Frontal cortex (tissue), 4 donors: Measurements from ENCODE around the gene PUSL1. TPM values are rescaled to one million over a fixed set of nuclear protein-coding genes. Genes with fewer than 3 reads are reported as not detected.

Experiments
- DNase-seq, 2 donors: peaks; one replicate each; pipeline ENCODE4 v3.0.0; 2012; ENCODE audit warnings: low spot score in 2 of 2
- FAIRE-seq: peaks from 2 replicates; lab custom pipeline; 2012; peaks lifted over from hg19 to GRCh38; lab: Jason Lieb, UNC
- total RNA-seq: library from RNA; depleted of rRNA; stranded (reverse); fragments of >200 nt; gene quantifications from one replicate; pipeline ENCODE4 v1.2.3, GENCODE V29; 2014
- donor health status: control.
- donor health status: control.
- donor health status: control.

The PUSL1 gene
- total RNA-seq, 1 donor from 2014 or later = 6.5 TPM

GRCh38 chr1:1333551-1334241 lies 25.3 kb downstream of the PUSL1 start:
- FAIRE-seq (no peak), DNase-seq (no peak)

- FAIRE-seq = no peak
- DNase-seq = no peak
Observed at GRCh38 chr1:1334835-1335234, 26.4 kb downstream of the PUSL1 start.

- FAIRE-seq = no peak
- DNase-seq = no peak
Observed at GRCh38 chr1:1335283-1335682, 26.9 kb downstream of the PUSL1 start.

- DNase-seq (no peak), FAIRE-seq (no peak)
Observed at GRCh38 chr1:1335792-1336248, 27.4 kb downstream of the PUSL1 start.

GRCh38 chr1:1336446-1336845 lies 28.0 kb downstream of the PUSL1 start:
- DNase-seq = no peak
- FAIRE-seq = no peak

GRCh38 chr1:1336931-1337792 lies 28.8 kb downstream of the PUSL1 start:
- no peak for FAIRE-seq

GRCh38 chr1:1337793-1338147 lies 29.4 kb downstream of the PUSL1 start:
- FAIRE-seq (no peak), DNase-seq (no peak)

More at GRCh38 chr1:1336931-1337792, 28.8 kb downstream of the PUSL1 start:
- no peak for DNase-seq

GRCh38 chr1:1338278-1338677 lies 29.9 kb downstream of the PUSL1 start:
- no peak for FAIRE-seq
- DNase-seq = no peak

GRCh38 chr1:1340185-1340584 lies 31.8 kb downstream of the PUSL1 start:
- no peak for FAIRE-seq
- no peak for DNase-seq

- DNase-seq (no peak), FAIRE-seq (no peak)
Observed at GRCh38 chr1:1340791-1341548, 32.6 kb downstream of the PUSL1 start.

- DNase-seq = no peak
- no peak for FAIRE-seq
Observed at GRCh38 chr1:1341549-1342021, 33.2 kb downstream of the PUSL1 start.

GRCh38 chr1:1342061-1342562 lies 33.7 kb downstream of the PUSL1 start:
- no peak for FAIRE-seq
- DNase-seq = no peak

GRCh38 chr1:1342584-1343115 lies 34.3 kb downstream of the PUSL1 start:
- FAIRE-seq (no peak), DNase-seq (no peak)

- DNase-seq = no peak
- no peak for FAIRE-seq
Observed at GRCh38 chr1:1343811-1344421, 35.5 kb downstream of the PUSL1 start.

- DNase-seq (no peak), FAIRE-seq (no peak)
Observed at GRCh38 chr1:1344655-1345361, 36.4 kb downstream of the PUSL1 start.

GRCh38 chr1:1345384-1345783 lies 37.0 kb downstream of the PUSL1 start:
- no peak for FAIRE-seq
- DNase-seq = no peak

- FAIRE-seq (no peak), DNase-seq (no peak)
Observed at GRCh38 chr1:1345860-1346500, 37.6 kb downstream of the PUSL1 start.

GRCh38 chr1:1346501-1346890 lies 38.1 kb downstream of the PUSL1 start:
- DNase-seq = no peak
- FAIRE-seq = no peak
